Endothelial cell of umbilical vein (primary cell): ENCODE data around the gene NFATC1.

Experiments used
- CTCF ChIP-seq, 2 donors: IDR thresholded peaks; 1 replicate in 1 of 2; 2 replicates in 1 of 2; pipeline ENCODE4 v1.5.1; 2011; ENCODE audit warnings: low read length in 2 of 2, mild to moderate bottlenecking in 2 of 2, moderate library complexity in 2 of 2, control low read depth in 1 of 2, inconsistent platforms in 1 of 2, low read depth in 1 of 2; ENCODE audit not compliant: insufficient read depth in 1 of 2; ENCODE audit errors: extremely low read depth in 1 of 2
- EZH2 ChIP-seq: IDR thresholded peaks from 2 replicates; pipeline ENCODE4 v1.6.1; 2012; ENCODE audit warnings: borderline replicate concordance, low read depth, mild to moderate bottlenecking, moderate library complexity, low read length, inconsistent platforms; ENCODE audit not compliant: severe bottlenecking
- FOS ChIP-seq: IDR thresholded peaks from 2 replicates; pipeline ENCODE4 v1.6.1; 2011; ENCODE audit warnings: mild to moderate bottlenecking, low read length, moderate library complexity, borderline replicate concordance; ENCODE audit not compliant: insufficient read depth
- GATA2 ChIP-seq: IDR thresholded peaks from 2 replicates; pipeline ENCODE4 v1.7.0; 2011; ENCODE audit warnings: low read depth, mild to moderate bottlenecking, moderate library complexity, mixed read lengths, low read length; ENCODE audit not compliant: insufficient read length, insufficient read depth
- JUN ChIP-seq: IDR thresholded peaks from 2 replicates; pipeline ENCODE4 v1.6.1; 2011; ENCODE audit warnings: borderline replicate concordance, low read depth; ENCODE audit not compliant: insufficient read length, insufficient read depth
- MYC ChIP-seq: IDR thresholded peaks from one replicate; pipeline ENCODE4 v1.6.1; 2011; ENCODE audit warnings: mild to moderate bottlenecking, low read depth, low read length
- POLR2A ChIP-seq: IDR thresholded peaks from 2 replicates; pipeline ENCODE4 v1.6.1; 2012; ENCODE audit warnings: low read depth, mild to moderate bottlenecking, control low read depth, low read length
- POLR2AphosphoS5 ChIP-seq: IDR thresholded peaks from 2 replicates; pipeline ENCODE4 v1.6.1; 2012; ENCODE audit warnings: low read depth, mild to moderate bottlenecking, control low read depth, low read length, moderate library complexity; ENCODE audit not compliant: insufficient read depth
- TF ChIP-seq, protein P1 (sequence below): IDR thresholded peaks from 2 replicates; pipeline ENCODE4 v1.6.1; 2011; ENCODE audit not compliant: insufficient read depth, insufficient read length

GRCh38 chr18:79503406-79503805 is 107.7 kb downstream of the NFATC1 start:
- TF ChIP-seq POLR2AphosphoS5 (no peak), CTCF (IDR thresholded peaks at IDR 0.05; ENCODE audit: extremely low read depth in 1 of 2, insufficient read depth in 1 of 2, low read depth in 1 of 2, low read length in 2 of 2) (no peak), POLR2A (no peak), EZH2 (no peak), FOS (no peak), JUN (no peak), MYC (no peak), GATA2 (no peak)
- TF ChIP-seq, protein P1, sequence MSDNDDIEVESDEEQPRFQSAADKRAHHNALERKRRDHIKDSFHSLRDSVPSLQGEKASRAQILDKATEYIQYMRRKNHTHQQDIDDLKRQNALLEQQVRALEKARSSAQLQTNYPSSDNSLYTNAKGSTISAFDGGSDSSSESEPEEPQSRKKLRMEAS: no peak
